ENCODE results near the gene RAB3B.

The RAB3B gene

DNA sequence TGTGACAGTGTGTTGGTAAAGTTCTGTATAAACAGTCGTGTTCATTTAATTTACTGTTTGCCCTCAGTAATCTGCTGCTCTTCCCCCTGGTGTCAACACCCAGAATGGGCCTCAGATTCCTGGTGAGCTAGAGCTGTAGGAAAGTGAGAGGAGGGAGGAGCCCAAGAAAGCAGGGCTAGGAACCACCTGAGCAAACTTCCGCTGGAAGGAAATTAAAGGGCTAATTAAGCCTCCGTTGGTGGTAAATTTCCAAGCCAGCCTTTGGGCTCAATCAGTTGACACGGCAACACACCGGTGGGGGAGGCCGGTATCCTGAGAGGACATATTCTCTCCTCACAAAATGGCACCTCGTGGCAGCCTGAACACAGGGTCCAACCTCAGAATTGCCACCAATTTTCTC lies 32.9 kb downstream of the RAB3B start:
- DNase-seq (ENCODE audit: low read depth, low spot score): no peak

- DNase-seq (ENCODE audit: low read depth, low spot score): no peak
Measured at GRCh38 chr1:51956528-51957509, 33.7 kb downstream of the RAB3B start.

GRCh38 chr1:51955797-51956527 lies 34.5 kb downstream of the RAB3B start:
- no peak for DNase-seq (ENCODE audit: low read depth, low spot score)

DNA sequence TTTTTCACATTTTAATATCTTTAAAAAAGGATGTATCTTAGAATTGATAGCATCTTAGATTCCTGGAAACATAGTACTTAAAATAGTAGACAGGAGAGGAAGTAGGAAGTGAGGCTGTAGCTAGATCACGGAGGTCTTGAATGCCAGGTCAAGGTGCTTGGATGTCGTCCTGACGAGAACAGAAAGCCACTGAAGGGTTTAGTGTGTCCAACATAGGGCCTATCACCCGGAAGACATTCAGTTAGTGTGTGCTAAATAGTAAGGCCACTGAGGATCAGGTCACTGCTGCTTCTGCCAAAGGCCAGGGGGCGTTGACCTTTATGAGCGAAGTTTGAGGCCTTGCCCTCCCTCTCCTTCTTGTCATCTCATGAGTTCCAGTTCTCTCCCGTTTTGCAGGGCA lies 35.7 kb downstream of the RAB3B start:
- no peak for DNase-seq (ENCODE audit: low read depth, low spot score)

DNA sequence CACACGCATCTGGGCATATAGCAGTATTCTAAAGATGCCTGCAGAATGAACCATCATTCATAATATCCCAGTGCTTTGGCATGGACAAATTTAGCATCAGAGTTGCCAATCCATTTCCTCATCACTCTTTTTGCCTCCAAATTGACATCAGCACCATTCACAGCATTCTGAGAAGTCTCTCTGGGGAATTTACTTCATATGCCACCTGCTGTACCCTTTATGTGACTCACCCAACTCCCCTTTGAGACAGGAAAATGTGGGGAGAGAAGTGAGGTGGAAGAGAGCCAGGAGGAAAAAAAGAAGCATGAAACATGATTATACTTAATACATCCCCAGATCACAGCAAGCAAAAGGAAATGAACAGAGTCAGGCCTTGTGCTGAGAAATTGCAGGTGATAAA lies 37.4 kb downstream of the RAB3B start:
- DNase-seq (ENCODE audit: low read depth, low spot score): no peak

DNA sequence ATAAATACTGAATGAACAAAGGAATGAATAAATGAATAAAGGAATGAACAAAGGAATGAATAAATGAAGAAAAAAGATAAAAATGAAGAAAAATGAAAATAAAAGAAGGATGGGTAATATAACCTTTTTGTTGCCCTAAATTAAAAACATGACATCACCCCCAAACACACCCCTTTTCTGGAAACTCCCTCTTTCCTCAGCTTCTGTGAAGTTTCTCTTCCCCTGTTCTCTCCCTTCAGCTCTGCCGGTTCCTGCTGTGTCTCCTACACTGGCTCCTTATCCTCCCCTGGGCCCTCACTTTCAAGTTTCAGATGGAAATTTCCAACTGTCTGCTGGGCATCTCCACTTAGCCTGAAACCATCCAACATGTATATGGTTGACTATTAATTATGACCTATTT lies 37.9 kb downstream of the RAB3B start:
- DNase-seq (ENCODE audit: low read depth, low spot score): no peak

GRCh38 chr1:51950701-51951100 lies 39.8 kb downstream of the RAB3B start:
- DNase-seq (ENCODE audit: low read depth, low spot score): no peak

- no peak for DNase-seq (ENCODE audit: low read depth, low spot score)
Measured at GRCh38 chr1:51949014-51949702, 41.3 kb downstream of the RAB3B start.

DNA sequence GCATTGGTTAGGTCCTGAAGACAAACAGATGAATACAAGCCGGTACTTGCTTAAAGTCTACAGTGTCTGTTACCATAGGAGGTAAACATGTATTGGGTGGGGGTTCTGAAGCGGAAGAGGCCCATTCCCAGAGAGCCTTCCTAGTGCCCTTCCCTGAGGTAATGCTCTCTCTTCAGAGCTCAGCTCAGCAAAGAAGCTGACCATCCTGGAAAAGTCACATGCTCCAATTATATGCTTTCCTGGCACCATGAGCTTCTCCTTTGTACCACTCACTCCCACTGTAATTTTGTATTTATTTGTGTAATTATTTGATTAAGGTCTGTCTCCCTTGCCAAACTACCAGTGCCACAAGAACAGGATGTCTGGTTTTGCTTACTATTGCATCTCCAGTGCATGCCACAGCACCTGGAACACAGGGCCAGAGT lies 42.0 kb downstream of the RAB3B start:
- DNase-seq (ENCODE audit: low read depth, low spot score): no peak

- no peak for DNase-seq (ENCODE audit: low read depth, low spot score)
Measured at GRCh38 chr1:51946300-51946699, 44.2 kb downstream of the RAB3B start.

GRCh38 chr1:51945591-51945990 lies 44.9 kb downstream of the RAB3B start:
- DNase-seq (ENCODE audit: low read depth, low spot score): no peak

- DNase-seq (ENCODE audit: low read depth, low spot score): no peak
Measured at GRCh38 chr1:51942281-51942680, 48.2 kb downstream of the RAB3B start.

DNA sequence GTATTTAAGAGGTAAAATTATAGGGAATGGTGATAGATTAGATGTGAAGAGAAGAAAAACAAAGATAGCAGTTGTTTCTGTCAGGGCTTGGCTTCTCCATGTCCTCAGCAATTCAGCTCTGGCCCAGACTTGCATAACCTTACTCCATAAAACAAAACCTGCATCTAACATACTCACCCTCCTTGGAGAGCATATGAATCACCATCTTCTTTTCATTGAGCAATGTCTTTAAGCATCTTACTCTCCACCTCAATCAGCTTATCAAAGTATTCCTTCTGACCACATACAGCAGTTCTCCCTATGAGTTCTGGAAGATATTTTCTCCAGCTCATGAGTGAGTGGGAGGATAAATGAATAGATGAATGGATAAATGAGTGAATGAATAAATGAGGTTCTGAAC lies 49.0 kb downstream of the RAB3B start:
- no peak for DNase-seq (ENCODE audit: low read depth, low spot score)

DNA sequence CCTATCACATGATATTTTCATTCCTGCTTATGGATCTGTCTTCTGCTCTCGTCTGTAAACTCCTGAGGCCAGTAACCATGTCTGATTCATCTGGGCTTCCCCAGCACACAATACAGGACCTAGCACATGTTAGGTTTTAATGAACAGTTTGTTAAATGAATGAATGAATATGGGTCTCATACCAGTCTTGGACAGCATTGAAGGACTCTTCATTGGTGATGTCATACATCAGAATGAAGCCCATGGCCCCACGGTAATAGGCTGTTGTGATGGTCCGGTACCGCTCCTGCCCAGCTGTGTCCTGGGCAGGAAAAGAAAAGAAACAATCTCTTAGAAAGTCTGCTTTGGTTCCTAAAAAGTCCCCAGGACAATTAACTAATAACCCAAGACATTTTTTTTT lies 53.4 kb downstream of the RAB3B start:
- DNase-seq (ENCODE audit: low read depth, low spot score): no peak

- DNase-seq (ENCODE audit: low read depth, low spot score): no peak
Measured at GRCh38 chr1:51936531-51936930, 54.0 kb downstream of the RAB3B start.

DNA sequence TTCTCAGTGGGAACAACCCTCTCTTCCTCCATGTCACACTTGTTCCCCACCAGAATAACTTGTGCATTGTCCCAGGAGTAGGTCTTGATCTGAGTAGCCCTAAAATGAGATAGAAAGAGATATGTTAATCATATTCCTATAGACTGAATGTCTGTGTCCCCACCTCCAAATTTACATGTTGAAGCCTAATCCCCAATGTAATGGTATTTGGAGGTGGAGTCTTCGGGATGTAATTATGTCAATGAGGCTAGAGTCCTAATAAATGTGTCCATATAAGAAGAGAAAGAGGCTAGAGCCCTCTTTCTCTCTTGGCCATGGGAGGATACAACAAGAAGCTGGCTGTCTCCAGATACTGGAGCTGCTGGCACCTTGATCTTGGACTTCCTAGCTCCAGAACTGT lies 57.2 kb downstream of the RAB3B start:
- DNase-seq (ENCODE audit: low read depth, low spot score): no peak

DNA sequence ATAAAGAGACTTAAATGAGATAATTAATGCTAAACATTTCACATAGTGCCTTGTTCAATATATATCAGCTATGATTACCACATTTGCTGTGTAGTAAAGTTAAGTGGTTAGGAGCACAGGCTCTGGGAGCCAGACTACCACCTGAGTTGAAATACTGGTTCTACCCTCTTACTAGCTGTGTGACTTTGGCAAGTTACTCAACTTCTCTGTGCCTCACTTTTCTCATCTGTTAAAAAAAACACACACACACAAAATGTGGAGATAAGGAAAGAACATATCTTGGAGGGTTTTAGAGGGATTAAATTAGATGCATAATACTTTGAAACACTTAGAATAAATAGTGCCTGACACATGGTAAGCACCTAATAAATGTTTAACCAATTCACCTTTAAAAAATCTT lies 60.2 kb downstream of the RAB3B start:
- no peak for DNase-seq (ENCODE audit: low read depth, low spot score)

GRCh38 chr1:51928896-51929295 lies 61.6 kb downstream of the RAB3B start:
- DNase-seq (ENCODE audit: low read depth, low spot score): no peak

GRCh38 chr1:51927029-51927428 lies 63.5 kb downstream of the RAB3B start:
- no peak for DNase-seq (ENCODE audit: low read depth, low spot score)

DNA sequence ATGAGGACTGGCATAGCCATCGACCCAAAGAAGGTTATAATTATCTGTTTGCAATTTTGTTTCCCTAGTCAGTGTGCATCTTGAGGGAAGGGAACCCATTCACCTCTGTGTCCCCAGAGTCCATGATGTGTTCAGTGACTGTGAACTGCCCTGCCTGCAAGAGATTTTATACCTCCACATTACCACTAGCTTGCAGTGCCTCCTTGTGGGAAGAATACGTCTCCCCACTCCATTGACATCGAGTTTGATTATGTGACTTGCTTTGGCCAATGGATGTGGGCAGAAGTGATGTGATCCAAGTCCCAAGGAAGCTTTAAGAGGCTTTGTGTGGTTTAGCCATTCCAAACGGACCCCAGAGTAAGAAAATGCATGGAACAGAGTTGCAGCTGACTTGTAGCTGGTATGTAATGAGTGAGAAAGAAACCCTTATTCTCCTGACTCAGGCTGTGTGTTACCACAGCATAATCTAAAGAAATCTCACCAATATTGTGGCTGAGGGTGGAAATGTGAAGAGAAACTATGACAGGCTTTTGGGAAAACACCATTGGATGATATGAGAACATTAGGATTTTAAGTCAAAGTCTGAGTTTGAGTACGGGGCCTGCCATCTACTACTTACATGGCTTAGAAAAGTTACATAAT lies 64.2 kb downstream of the RAB3B start:
- DNase-seq (ENCODE audit: low read depth, low spot score): no peak

GRCh38 chr1:51924455-51924854 lies 66.0 kb downstream of the RAB3B start:
- no peak for DNase-seq (ENCODE audit: low read depth, low spot score)

DNA sequence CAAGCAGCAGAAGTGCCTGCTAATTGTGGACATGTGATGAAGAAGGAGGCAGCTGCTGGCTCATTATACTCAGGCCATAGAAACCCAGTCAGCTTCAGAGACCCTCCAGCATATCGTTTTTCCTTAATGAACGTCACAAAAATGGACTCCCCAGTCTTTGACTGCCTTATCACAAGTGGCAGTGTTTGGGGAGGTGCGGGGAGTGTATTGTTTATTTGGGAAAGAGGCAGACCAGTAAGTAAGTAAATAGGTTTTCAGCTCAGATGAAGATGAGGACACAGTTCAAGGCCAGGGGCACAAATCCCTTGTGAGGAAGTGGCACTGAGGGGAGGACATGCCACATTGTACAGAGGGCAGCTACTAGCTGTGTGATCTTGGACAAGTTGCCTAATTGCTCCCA lies 68.5 kb downstream of the RAB3B start:
- DNase-seq (ENCODE audit: low read depth, low spot score): no peak
